M059J (cell line): Measurements from ENCODE around the gene HOXB5. TPM values are rescaled to one million over a fixed set of nuclear protein-coding genes. Genes with fewer than 3 reads are reported as not detected.
A peak's percentile ranks its signal among the peaks of the same experiment; 100 is the strongest.

Experiments used
- DNase-seq: peaks from one replicate; pipeline ENCODE4 v3.0.0-alpha.2; 2012; ENCODE audit warnings: low read depth
- total RNA-seq: library from RNA; depleted of rRNA; stranded (reverse); fragments of >200 nt; shearing (Covaris generic); gene quantifications from 2 replicates; pipeline ENCODE4 v1.2.3, GENCODE V29; 2014; rRNA removed

The HOXB5 gene
- 0.10 and 0.37 TPM in 2 replicates for total RNA-seq

GRCh38 chr17:48593126-48593829 lies at the start of gene HOXB5:
HOXB5 (minus strand) TSS chr17:48593779; CDS start chr17:48593682, 97 bp downstream.
- peak; percentile 61 for DNase-seq

GRCh38 chr17:48642843-48643696 lies 49.5 kb upstream of the HOXB5 start:
- no peak for DNase-seq

GRCh38 chr17:48642059-48642842 lies 48.7 kb upstream of the HOXB5 start:
- DNase-seq = no peak

- DNase-seq = no peak
These were observed 48.0 kb upstream of the HOXB5 start for GRCh38 chr17:48641541-48642058.

GRCh38 chr17:48640858-48641180 lies 47.2 kb upstream of the HOXB5 start:
- DNase-seq = no peak

- no peak for DNase-seq
These were observed 46.6 kb upstream of the HOXB5 start for GRCh38 chr17:48639982-48640857.

- no peak for DNase-seq
These were observed 45.6 kb upstream of the HOXB5 start for GRCh38 chr17:48639136-48639535.

GRCh38 chr17:48637323-48638260 lies 44.0 kb upstream of the HOXB5 start:
- DNase-seq = peak; percentile 87

GRCh38 chr17:48636177-48637018 lies 42.8 kb upstream of the HOXB5 start:
- no peak for DNase-seq

- DNase-seq = no peak
These were observed 41.1 kb upstream of the HOXB5 start for GRCh38 chr17:48634493-48635208.

- no peak for DNase-seq
These were observed 39.7 kb upstream of the HOXB5 start for GRCh38 chr17:48633266-48633677.

GRCh38 chr17:48632579-48633265 lies 39.1 kb upstream of the HOXB5 start:
- no peak for DNase-seq

- no peak for DNase-seq
These were observed 38.4 kb upstream of the HOXB5 start for GRCh38 chr17:48631693-48632578.

GRCh38 chr17:48630925-48631692 lies 37.5 kb upstream of the HOXB5 start:
- DNase-seq = no peak

GRCh38 chr17:48630009-48630924 lies 36.7 kb upstream of the HOXB5 start:
- DNase-seq = no peak
